GM19455 (cell line): ENCODE results near the gene PHEX.
A peak's percentile ranks its signal among the peaks of the same experiment; 100 is the strongest.

Experiments
- ATAC-seq: cut with Tn5 transposase; IDR thresholded peaks from one replicate; pipeline ENCODE4 v1.9.1; 2021; ENCODE audit not compliant: unreplicated experiment

Gene PHEX

GRCh38 chrX:22039541-22039940 lies 7.4 kb downstream of the PHEX start:
- ATAC-seq = no peak

- ATAC-seq = no peak
Measured at GRCh38 chrX:22040184-22040583, 8.1 kb downstream of the PHEX start.

GRCh38 chrX:22041907-22042530 lies 9.9 kb downstream of the PHEX start:
- no peak for ATAC-seq

- ATAC-seq = no peak
Measured at GRCh38 chrX:22043872-22044271, 11.7 kb downstream of the PHEX start.

GRCh38 chrX:22047468-22047867 lies 15.3 kb downstream of the PHEX start:
- ATAC-seq = no peak

- no peak for ATAC-seq
Measured at GRCh38 chrX:22053481-22053880, 21.4 kb downstream of the PHEX start.

GRCh38 chrX:22056235-22056634 lies 24.1 kb downstream of the PHEX start:
- no peak for ATAC-seq

GRCh38 chrX:22057667-22058066 lies 25.5 kb downstream of the PHEX start:
- ATAC-seq = no peak

- no peak for ATAC-seq
Measured at GRCh38 chrX:22059775-22060174, 27.6 kb downstream of the PHEX start.

GRCh38 chrX:22060415-22061280 lies 28.5 kb downstream of the PHEX start:
- no peak for ATAC-seq

GRCh38 chrX:22063284-22063683 lies 31.2 kb downstream of the PHEX start:
- ATAC-seq = peak; percentile 85

GRCh38 chrX:22069586-22069985 lies 37.5 kb downstream of the PHEX start:
- ATAC-seq = no peak

- no peak for ATAC-seq
Measured at GRCh38 chrX:22073928-22074327, 41.8 kb downstream of the PHEX start.

GRCh38 chrX:22078117-22078516 lies 46.0 kb downstream of the PHEX start:
- ATAC-seq = no peak

GRCh38 chrX:22081475-22082092 lies 49.5 kb downstream of the PHEX start:
- ATAC-seq = no peak

GRCh38 chrX:22086003-22086402 lies 53.9 kb downstream of the PHEX start:
- no peak for ATAC-seq

GRCh38 chrX:22087011-22087557 lies 55.0 kb downstream of the PHEX start:
- ATAC-seq = no peak

GRCh38 chrX:22088326-22088725 lies 56.2 kb downstream of the PHEX start:
- no peak for ATAC-seq

GRCh38 chrX:22090181-22090580 lies 58.1 kb downstream of the PHEX start:
- no peak for ATAC-seq

GRCh38 chrX:22093550-22093949 lies 61.4 kb downstream of the PHEX start:
- ATAC-seq = no peak

GRCh38 chrX:22095286-22095685 lies 63.2 kb downstream of the PHEX start:
- ATAC-seq = no peak

- ATAC-seq = no peak
Measured at GRCh38 chrX:22095856-22096255, 63.7 kb downstream of the PHEX start.
